ENCODE results near the gene CILP. TPM values are rescaled to one million over a fixed set of nuclear protein-coding genes. Genes with fewer than 3 reads are reported as not detected.

The CILP gene
- total RNA-seq, 2 experiments from 2014 or later: 0.06 TPM; not detected in 1

GRCh38 chr15:65195548-65195923 lies 15.7 kb downstream of the CILP start:
- no peaks in the 10 kb centered on the region for H4K20me1 ChIP-seq (ENCODE audit: insufficient read depth, low read length)
- H3K4me2 ChIP-seq (ENCODE audit: low read length): no peak overlapping the region
- no TSS peak for BruUV-seq (replicated peaks)
- CTCF ChIA-PET (ENCODE audit: unreplicated experiment): no interaction called here
- TF ChIP-seq EZH2phosphoT487 (IDR thresholded peaks at IDR 0.05; ENCODE audit: borderline replicate concordance, low read depth, low read length) (no peak), CTCF (conservative IDR thresholded peaks at IDR 0.05; ENCODE audit: low read length) (no peak)
- H3K9me3 ChIP-seq (ENCODE audit: low read length): no peaks in the 10 kb centered on the region
- no peak overlapping the region for H3K4me3 ChIP-seq (ENCODE audit: low read depth, low read length, poor library complexity, severe bottlenecking)
- H3K36me3 ChIP-seq (ENCODE audit: insufficient read depth, low read length): no peaks in the 10 kb centered on the region
- H3K4me1 ChIP-seq (ENCODE audit: insufficient read depth, low read length, poor library complexity, severe bottlenecking): no peaks in the 10 kb centered on the region
- H3K79me2 ChIP-seq (ENCODE audit: insufficient read depth, low read depth, low read length): no peaks in the 10 kb centered on the region
- intact Hi-C loops (cut with micrococcal nuclease; ENCODE audit: unreplicated experiment): no loop called here
- no peak for DNase-seq (ENCODE audit: low spot score)
- H3K27ac ChIP-seq (ENCODE audit: low read depth, low read length, poor library complexity, severe bottlenecking): no peak overlapping the region
- no peaks in the 10 kb centered on the region for H3K9me2 ChIP-seq (ENCODE audit: insufficient read depth, low read length)
- POLR2A ChIA-PET: interaction anchor here (1.0 kb wide), 1 partner anchor 12 kb away, joined by 3 read pairs; no protein-coding TSS in a partner anchor
- H2AFZ ChIP-seq (ENCODE audit: low read length): no peak overlapping the region

- H4K20me1 ChIP-seq (ENCODE audit: insufficient read depth, low read length): no peaks in the 10 kb centered on the region
- no peak for TF ChIP-seq CTCF (conservative IDR thresholded peaks at IDR 0.05; ENCODE audit: low read length)
- TF ChIP-seq EZH2phosphoT487 (IDR thresholded peaks at IDR 0.05; ENCODE audit: borderline replicate concordance, low read depth, low read length): no peak
- no peak for DNase-seq (ENCODE audit: low spot score)
- no peak overlapping the region for H3K4me2 ChIP-seq (ENCODE audit: low read length)
- no peaks in the 10 kb centered on the region for H3K9me3 ChIP-seq (ENCODE audit: low read length)
- no peaks in the 10 kb centered on the region for H3K79me2 ChIP-seq (ENCODE audit: insufficient read depth, low read depth, low read length)
- H3K4me3 ChIP-seq (ENCODE audit: low read depth, low read length, poor library complexity, severe bottlenecking): no peak overlapping the region
- H3K27ac ChIP-seq (ENCODE audit: low read depth, low read length, poor library complexity, severe bottlenecking): no peak overlapping the region
- H2AFZ ChIP-seq (ENCODE audit: low read length): no peak overlapping the region
- BruUV-seq (replicated peaks): no TSS peak
- no peaks in the 10 kb centered on the region for H3K4me1 ChIP-seq (ENCODE audit: insufficient read depth, low read length, poor library complexity, severe bottlenecking)
- intact Hi-C loops (cut with micrococcal nuclease; ENCODE audit: unreplicated experiment): no loop called here
- no peaks in the 10 kb centered on the region for H3K36me3 ChIP-seq (ENCODE audit: insufficient read depth, low read length)
- H3K9me2 ChIP-seq (ENCODE audit: insufficient read depth, low read length): no peaks in the 10 kb centered on the region
- ChIA-PET POLR2A (interaction anchor here (1.0 kb wide), 1 partner anchor 13 kb away, joined by 3 read pairs; no protein-coding TSS in a partner anchor), CTCF (ENCODE audit: unreplicated experiment) (no interaction called here)
Observed at GRCh38 chr15:65194826-65195547, 16.3 kb downstream of the CILP start.

GRCh38 chr15:65192016-65192415 lies 19.3 kb downstream of the CILP start:
- CTCF ChIA-PET (ENCODE audit: unreplicated experiment): no interaction called here
- H4K20me1 ChIP-seq (ENCODE audit: insufficient read depth, low read length): no peaks in the 10 kb centered on the region
- intact Hi-C loops (cut with micrococcal nuclease; ENCODE audit: unreplicated experiment): no loop called here
- H3K36me3 ChIP-seq (ENCODE audit: insufficient read depth, low read length): no peaks in the 10 kb centered on the region
- TF ChIP-seq EZH2phosphoT487 (IDR thresholded peaks at IDR 0.05; ENCODE audit: borderline replicate concordance, low read depth, low read length) (no peak), CTCF (conservative IDR thresholded peaks at IDR 0.05; ENCODE audit: low read length) (no peak)
- H2AFZ ChIP-seq (ENCODE audit: low read length): no peak overlapping the region
- no peaks in the 10 kb centered on the region for H3K79me2 ChIP-seq (ENCODE audit: insufficient read depth, low read depth, low read length)
- POLR2A ChIA-PET: interaction anchor here (0.6 kb wide), 1 partner anchor 301 kb away, joined by 3 read pairs; no protein-coding TSS in a partner anchor
- H3K4me2 ChIP-seq (ENCODE audit: low read length): no peak overlapping the region
- H3K9me3 ChIP-seq (ENCODE audit: low read length): no peaks in the 10 kb centered on the region
- no peak overlapping the region for H3K27ac ChIP-seq (ENCODE audit: low read depth, low read length, poor library complexity, severe bottlenecking)
- no TSS peak for BruUV-seq (replicated peaks)
- H3K9me2 ChIP-seq (ENCODE audit: insufficient read depth, low read length): no peaks in the 10 kb centered on the region
- peaks cover 5% of the 10 kb centered on the region for H3K4me1 ChIP-seq (ENCODE audit: insufficient read depth, low read length, poor library complexity, severe bottlenecking)
- peak; percentile 17 for DNase-seq (ENCODE audit: low spot score)
- H3K4me3 ChIP-seq (ENCODE audit: low read depth, low read length, poor library complexity, severe bottlenecking): no peak overlapping the region

All from OCI-LY7 (cell line).